HG02885 (cell line): ENCODE data around the gene LRRIQ4.

Experiments
- ATAC-seq: cut with Tn5 transposase; IDR thresholded peaks from one replicate; pipeline ENCODE4 v1.9.1; 2021; ENCODE audit warnings: mild to moderate bottlenecking; ENCODE audit not compliant: unreplicated experiment, poor library complexity

The LRRIQ4 gene

GRCh38 chr3:169812332-169813235 lies at the start of gene LRRIQ4, which contains the start of gene LRRC34:
Gene LRRIQ4, plus strand, starts transcription at chr3:169812870. Its CDS starts 9,052 bp downstream, at chr3:169821922.
Gene LRRC34, minus strand, starts transcription at chr3:169812904. Its CDS starts 356 bp downstream, at chr3:169812548.
- ATAC-seq: peak; percentile 66

- peak; percentile 46 for ATAC-seq
Observed at GRCh38 chr3:169764312-169764881, 48.3 kb upstream of the LRRIQ4 start.

GRCh38 chr3:169764882-169765612 lies 47.6 kb upstream of the LRRIQ4 start, which contains the start of gene TERC:
Gene TERC, minus strand, starts transcription at chr3:169765060.
- peak; percentile 73 for ATAC-seq

GRCh38 chr3:169769287-169770181 lies 43.1 kb upstream of the LRRIQ4 start, which contains the start of gene ACTRT3:
Gene ACTRT3, minus strand, starts transcription at chr3:169769561. Its CDS starts 41 bp downstream, at chr3:169769520.
- peak; percentile 29 for ATAC-seq

GRCh38 chr3:169771497-169772304 lies 41.0 kb upstream of the LRRIQ4 start:
- peak; percentile 14 for ATAC-seq

- ATAC-seq: peak; percentile 18
Observed at GRCh38 chr3:169772305-169772896, 40.3 kb upstream of the LRRIQ4 start.

GRCh38 chr3:169772897-169773816 lies 39.5 kb upstream of the LRRIQ4 start, which contains the start of gene MYNN:
Gene MYNN, plus strand, starts transcription at chr3:169773396. Its CDS starts 900 bp downstream, at chr3:169774296.
- ATAC-seq: peak; percentile 85

GRCh38 chr3:169774186-169774585 lies 38.5 kb upstream of the LRRIQ4 start:
- no peak for ATAC-seq

- ATAC-seq: no peak
Observed at GRCh38 chr3:169777822-169778221, 34.8 kb upstream of the LRRIQ4 start.

GRCh38 chr3:169780742-169781141 lies 31.9 kb upstream of the LRRIQ4 start:
- ATAC-seq: no peak

GRCh38 chr3:169781209-169781855 lies 31.3 kb upstream of the LRRIQ4 start:
- no peak for ATAC-seq

GRCh38 chr3:169787120-169787519 lies 25.6 kb upstream of the LRRIQ4 start:
- ATAC-seq: no peak

- ATAC-seq: no peak
Observed at GRCh38 chr3:169787791-169788190, 24.9 kb upstream of the LRRIQ4 start.

- ATAC-seq: no peak
Observed at GRCh38 chr3:169790219-169790618, 22.5 kb upstream of the LRRIQ4 start.

- ATAC-seq: no peak
Observed at GRCh38 chr3:169790687-169791429, 21.8 kb upstream of the LRRIQ4 start.

- no peak for ATAC-seq
Observed at GRCh38 chr3:169792359-169792758, 20.3 kb upstream of the LRRIQ4 start.
